Amniotic epithelial cell (primary cell): ENCODE data around the gene AMER3.

Experiments used
- DNase-seq: peaks from one replicate; pipeline ENCODE4 v3.0.0-alpha.2; 2010; ENCODE audit warnings: low read depth

AMER3 gene

GRCh38 chr2:130778781-130779180, 23.4 kb downstream of the AMER3 start:
- DNase-seq, result no peak

- DNase-seq, result no peak
These were observed 30.2 kb downstream of the AMER3 start for GRCh38 chr2:130785466-130786055.

- no peak for DNase-seq
These were observed 30.7 kb downstream of the AMER3 start for GRCh38 chr2:130786076-130786475.

- DNase-seq, result no peak
These were observed 32.5 kb downstream of the AMER3 start for GRCh38 chr2:130787841-130788240.

- no peak for DNase-seq
These were observed 35.0 kb downstream of the AMER3 start for GRCh38 chr2:130790312-130790711.

- no peak for DNase-seq
These were observed 35.7 kb downstream of the AMER3 start for GRCh38 chr2:130790804-130791616.

- no peak for DNase-seq
These were observed 36.2 kb downstream of the AMER3 start for GRCh38 chr2:130791617-130791939.

GRCh38 chr2:130795431-130795830, 40.1 kb downstream of the AMER3 start:
- no peak for DNase-seq

GRCh38 chr2:130796290-130796689, 41.0 kb downstream of the AMER3 start:
- DNase-seq, result no peak

GRCh38 chr2:130797493-130798435, 42.4 kb downstream of the AMER3 start:
- peak; percentile 70 for DNase-seq

- peak; percentile 54 for DNase-seq
These were observed 43.3 kb downstream of the AMER3 start for GRCh38 chr2:130798472-130799218.

GRCh38 chr2:130799295-130799694, 44.0 kb downstream of the AMER3 start:
- no peak for DNase-seq

- no peak for DNase-seq
These were observed 50.3 kb downstream of the AMER3 start for GRCh38 chr2:130805613-130806012.

GRCh38 chr2:130806370-130806769, 51.0 kb downstream of the AMER3 start:
- DNase-seq, result no peak

- DNase-seq, result no peak
These were observed 52.5 kb downstream of the AMER3 start for GRCh38 chr2:130807659-130808385.

GRCh38 chr2:130808482-130809268, 53.3 kb downstream of the AMER3 start:
- peak; percentile 77 for DNase-seq

- DNase-seq, result no peak
These were observed 55.1 kb downstream of the AMER3 start for GRCh38 chr2:130810490-130810889.

GRCh38 chr2:130813722-130814121, 58.4 kb downstream of the AMER3 start:
- no peak for DNase-seq

GRCh38 chr2:130814931-130815680, 59.8 kb downstream of the AMER3 start:
- DNase-seq, result no peak
